Stimulated activated CD8-positive, alpha-beta memory T cell treated with anti-CD3 and anti-CD28 coated beads, Interleukin-15, amount 100 ng/mL, for 48 hours (primary cell): ENCODE results near the gene DCP1B.
A peak's percentile ranks its signal among the peaks of the same experiment; 100 is the strongest.

Experiments used
- DNase-seq, 2 donors: peaks; one replicate each; pipeline ENCODE4 v3.0.0-alpha.2; 2020; ENCODE audit warnings: low read depth in 2 of 2

Gene DCP1B

GRCh38 chr12:1919284-1919683, 85.0 kb downstream of the DCP1B start:
- no peak for DNase-seq

GRCh38 chr12:1918884-1919236, 85.4 kb downstream of the DCP1B start:
- DNase-seq = no peak

GRCh38 chr12:1918081-1918883, 86.0 kb downstream of the DCP1B start, which contains the start of gene CACNA2D4:
CACNA2D4 (minus strand) TSS chr12:1918652; CDS start chr12:1918473, 179 bp downstream.
- no peak for DNase-seq

- DNase-seq = no peak
These were observed 86.8 kb downstream of the DCP1B start for GRCh38 chr12:1917172-1918070.

GRCh38 chr12:1916371-1917171, 87.7 kb downstream of the DCP1B start:
- DNase-seq = no peak

GRCh38 chr12:1915082-1915968, 88.9 kb downstream of the DCP1B start:
- no peak for DNase-seq

GRCh38 chr12:1914114-1914911, 89.9 kb downstream of the DCP1B start:
- DNase-seq = no peak

GRCh38 chr12:1913377-1914113, 90.7 kb downstream of the DCP1B start:
- DNase-seq = no peak

GRCh38 chr12:1912580-1913376, 91.5 kb downstream of the DCP1B start:
- DNase-seq = no peak

- no peak for DNase-seq
These were observed 92.4 kb downstream of the DCP1B start for GRCh38 chr12:1911598-1912575.

GRCh38 chr12:1910468-1910867, 93.8 kb downstream of the DCP1B start:
- DNase-seq = no peak

GRCh38 chr12:1908758-1909157, 95.5 kb downstream of the DCP1B start:
- DNase-seq = no peak

GRCh38 chr12:1907652-1908611, 96.3 kb downstream of the DCP1B start:
- peak in 1 of 2 donors; percentile 9 for DNase-seq

- no peak for DNase-seq
These were observed 97.7 kb downstream of the DCP1B start for GRCh38 chr12:1906579-1906978.

GRCh38 chr12:1904875-1905274, 99.4 kb downstream of the DCP1B start:
- no peak for DNase-seq

- no peak for DNase-seq
These were observed 107.3 kb downstream of the DCP1B start for GRCh38 chr12:1896964-1897363.
